Stimulated activated CD4-positive, alpha-beta T cell treated with anti-CD3 and anti-CD28 coated beads, Interleukin-12 subunit alpha, Interleukin-12 subunit beta, amount 100 ng/mL, for 24 hours (primary cell): ENCODE measurements around the gene SLC35F3.

ENCODE experiments used
- DNase-seq, 2 experiments: peaks; one replicate each; pipeline ENCODE4 v3.0.0-alpha.2; 2020; ENCODE audit warnings: low read depth in 2 of 2

SLC35F3 gene

DNA sequence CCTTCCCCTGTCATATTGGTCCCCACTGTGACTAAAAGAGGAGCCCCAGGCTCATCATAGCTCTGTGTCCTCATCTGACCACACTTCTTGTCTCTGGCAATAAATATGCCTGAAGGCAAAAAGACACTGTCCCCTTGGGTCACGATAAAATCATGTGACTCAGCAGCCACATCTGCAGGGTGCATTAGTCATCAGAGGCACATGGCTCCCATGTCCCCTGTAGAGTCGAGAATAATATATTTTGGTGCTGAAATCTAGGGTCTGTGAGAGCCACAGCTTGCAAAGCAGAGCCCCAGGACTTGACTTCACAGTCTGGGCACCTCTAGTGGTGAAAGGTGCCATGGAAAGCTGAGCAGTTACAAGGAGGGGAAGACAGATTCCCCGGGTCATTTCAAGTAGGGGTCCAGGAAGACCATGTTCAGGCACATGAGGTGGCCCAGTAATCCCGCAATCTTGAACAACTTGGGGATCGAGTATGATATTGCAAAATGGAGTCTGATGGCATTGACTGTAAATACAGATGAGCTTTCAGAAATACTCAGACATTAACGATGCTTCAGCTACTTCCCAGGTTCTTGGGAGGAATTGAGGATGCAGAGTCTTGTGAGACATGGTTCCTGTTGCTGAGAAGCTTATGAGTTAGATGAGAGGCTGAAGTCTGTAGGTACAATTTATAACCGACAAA is 68.6 kb downstream of the SLC35F3 start:
- DNase-seq = no peak

DNA sequence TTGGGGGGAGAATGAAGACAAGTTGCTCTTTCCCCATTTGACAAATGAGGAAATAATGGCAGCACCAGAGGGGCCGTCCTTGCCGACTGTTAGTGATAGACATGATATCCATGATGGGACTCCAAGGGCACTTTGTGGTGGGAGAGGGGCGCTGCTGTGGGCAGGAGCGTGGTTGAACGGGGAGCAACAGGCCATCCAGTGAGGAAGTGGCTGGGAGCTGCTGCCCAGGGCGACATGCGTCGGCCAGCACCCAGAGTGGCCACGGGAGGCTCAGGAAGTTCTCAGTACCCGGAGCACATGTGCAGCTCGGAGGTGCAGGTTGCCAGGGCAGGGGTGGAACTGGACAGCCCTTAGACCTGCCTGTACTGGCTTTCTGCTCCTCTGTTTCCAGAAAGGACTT is 71.0 kb downstream of the SLC35F3 start:
- DNase-seq = no peak

DNA sequence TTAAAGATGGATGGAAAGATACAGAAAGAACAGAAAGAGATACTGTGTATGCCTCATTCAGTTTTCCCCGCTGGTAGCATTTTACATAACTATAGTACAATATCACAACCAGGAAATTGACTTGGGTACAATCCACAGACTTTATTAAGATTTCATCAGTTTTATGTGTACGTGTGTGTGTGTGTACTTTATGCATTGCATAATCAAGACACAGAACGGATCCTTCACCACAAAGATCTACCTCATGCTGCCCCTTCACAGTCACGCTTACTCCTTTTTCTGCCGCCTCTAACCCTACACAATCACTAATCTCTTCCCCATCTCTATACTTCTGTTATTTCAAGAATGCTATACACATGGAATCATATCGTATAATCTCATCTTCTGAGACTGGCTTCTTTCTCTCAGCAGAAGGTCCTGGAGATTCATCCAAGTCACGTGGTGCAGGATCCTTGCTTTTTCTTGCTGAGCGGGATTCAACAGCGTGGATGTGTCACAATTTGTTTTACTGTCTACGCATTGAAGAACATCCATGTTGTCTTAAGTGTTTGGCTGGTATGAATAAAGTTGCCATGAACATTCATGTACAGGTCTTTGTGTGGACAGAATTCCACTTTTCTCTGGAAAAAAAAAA is 76.7 kb downstream of the SLC35F3 start:
- no peak for DNase-seq

- DNase-seq = no peak
Measured at GRCh38 chr1:233982827-233983518, 78.5 kb downstream of the SLC35F3 start.

DNA sequence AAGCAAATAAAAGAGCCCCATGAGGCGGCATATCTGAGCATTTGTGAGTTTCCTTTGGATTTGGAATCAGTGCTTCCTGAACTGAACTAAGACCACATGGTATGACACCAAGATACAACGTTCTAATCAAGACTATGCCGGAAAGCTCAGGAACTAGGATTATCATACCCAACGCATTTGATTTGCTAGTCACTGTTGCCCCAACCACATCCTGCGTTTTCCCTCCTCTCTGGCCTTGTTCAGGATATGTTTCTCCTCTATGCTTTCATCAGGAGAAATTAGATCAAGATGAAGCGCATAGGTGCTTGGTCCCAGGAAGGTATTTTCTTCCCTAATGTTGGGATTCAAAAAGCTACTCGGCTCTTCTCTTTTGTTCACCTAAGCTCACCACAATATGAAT is 79.3 kb downstream of the SLC35F3 start:
- no peak for DNase-seq

DNA sequence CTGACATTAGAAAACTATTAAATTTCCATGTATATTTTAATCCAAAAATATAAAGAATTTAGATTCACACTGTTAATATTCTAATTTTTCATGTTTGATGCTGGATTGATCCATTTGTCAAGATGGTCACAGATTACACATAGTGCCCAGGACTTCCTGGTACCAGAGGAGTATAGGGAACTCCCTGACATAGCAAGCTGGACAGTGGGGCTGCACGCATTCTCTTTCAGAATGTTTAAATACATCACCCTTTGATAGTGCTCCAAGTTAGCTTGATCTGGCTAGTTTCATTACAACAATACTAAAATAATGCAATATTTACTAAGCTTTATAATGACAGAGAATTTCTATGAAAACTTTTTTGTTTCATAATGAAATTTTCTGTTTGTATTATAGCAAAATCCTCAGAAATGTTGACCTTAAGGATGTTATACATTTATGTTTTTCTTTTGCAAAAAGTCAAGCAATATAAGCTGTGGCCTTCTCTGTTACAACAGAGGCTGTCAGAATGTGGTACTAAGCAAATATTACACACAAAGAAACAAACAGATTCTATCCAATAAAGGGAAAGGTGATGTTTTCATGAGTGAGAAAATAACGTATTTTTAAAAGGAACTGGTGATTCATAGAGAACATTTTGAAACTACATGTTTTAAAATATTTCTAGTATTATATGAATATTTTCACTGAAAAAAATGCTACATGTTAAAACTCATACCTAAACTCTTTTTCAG is 84.7 kb downstream of the SLC35F3 start:
- DNase-seq = no peak

GRCh38 chr1:233990486-233990885 is 86.0 kb downstream of the SLC35F3 start:
- no peak for DNase-seq

DNA sequence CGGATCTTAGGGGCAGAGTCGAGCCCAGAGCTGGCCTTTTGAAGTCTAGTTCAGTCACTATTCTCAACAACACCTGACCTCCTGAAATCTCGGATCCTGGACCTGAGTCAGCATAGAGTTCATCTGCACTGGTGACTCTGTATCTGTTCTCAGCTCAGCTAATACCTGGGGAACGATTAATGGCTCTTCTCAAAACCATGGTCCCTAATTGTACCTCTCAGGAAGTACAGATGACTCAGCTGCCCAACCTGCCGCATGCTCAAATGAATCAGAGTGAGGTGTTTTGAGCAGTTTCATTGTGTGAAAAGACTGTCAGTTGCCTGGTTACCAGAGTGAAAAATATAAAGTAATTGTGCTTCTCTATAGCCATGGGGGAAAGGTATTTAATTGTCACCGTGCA is 89.2 kb downstream of the SLC35F3 start:
- no peak for DNase-seq

DNA sequence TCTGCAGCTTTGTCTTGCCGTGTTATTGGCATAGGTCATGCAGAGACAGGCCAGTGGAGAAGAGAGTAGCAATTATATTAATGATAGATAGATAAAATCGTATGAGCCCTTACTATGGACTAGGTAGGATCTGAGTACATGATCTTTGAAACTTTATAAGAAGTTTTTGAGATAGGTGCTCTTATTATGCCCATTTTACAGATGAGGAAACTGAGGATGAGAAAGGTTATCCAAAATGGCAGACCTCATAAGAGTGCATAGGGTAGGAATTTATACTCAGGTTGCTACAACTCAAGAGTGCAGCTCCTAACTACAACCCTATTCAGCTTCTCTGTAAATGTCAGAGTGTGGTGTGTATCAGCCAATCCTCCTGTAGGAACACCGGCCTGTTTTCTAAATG is 89.6 kb downstream of the SLC35F3 start:
- DNase-seq = no peak

- DNase-seq = no peak
Measured at GRCh38 chr1:233998456-233998855, 94.0 kb downstream of the SLC35F3 start.

DNA sequence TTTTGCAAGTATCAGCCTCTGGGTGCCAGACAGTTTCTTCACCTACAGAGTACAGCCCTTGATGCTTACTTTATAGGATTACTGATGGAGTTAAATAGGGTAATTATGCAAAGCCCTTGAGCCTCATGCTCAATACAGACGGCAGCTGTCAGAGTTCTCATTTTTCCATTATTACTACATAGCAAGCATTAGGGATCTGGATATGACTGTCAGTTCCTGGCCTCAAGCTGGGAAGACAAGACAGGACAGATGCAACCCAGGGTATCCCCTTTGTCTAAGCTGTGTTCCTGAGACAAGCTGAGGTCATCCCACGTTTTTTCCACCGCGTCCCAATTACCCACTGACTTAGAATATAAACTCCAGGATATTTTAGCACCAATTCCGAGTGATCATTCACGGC is 94.4 kb downstream of the SLC35F3 start:
- DNase-seq = no peak

DNA sequence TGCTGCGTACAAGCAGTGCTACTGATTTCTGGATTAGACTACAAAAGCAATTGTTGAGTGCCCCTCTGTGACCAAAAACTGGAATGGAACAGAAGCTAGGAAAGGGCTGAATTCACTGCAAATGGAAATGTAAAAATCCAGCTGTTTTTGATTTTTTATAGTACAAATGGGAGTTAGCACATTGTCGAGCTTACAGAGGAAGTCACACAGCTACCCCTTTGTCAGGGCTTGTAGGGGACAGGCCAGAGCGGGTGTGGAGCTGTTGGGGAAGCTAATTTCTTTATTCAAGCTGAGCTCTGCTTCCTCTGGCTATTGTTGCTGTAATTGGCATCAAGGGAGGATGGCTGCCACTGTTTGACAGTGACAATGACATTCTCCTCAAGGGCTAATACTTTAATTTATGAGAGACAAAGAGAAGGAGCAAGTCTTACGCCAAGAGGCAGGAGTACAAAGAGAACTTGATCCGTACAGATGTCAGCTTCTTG is 96.1 kb downstream of the SLC35F3 start:
- no peak for DNase-seq

DNA sequence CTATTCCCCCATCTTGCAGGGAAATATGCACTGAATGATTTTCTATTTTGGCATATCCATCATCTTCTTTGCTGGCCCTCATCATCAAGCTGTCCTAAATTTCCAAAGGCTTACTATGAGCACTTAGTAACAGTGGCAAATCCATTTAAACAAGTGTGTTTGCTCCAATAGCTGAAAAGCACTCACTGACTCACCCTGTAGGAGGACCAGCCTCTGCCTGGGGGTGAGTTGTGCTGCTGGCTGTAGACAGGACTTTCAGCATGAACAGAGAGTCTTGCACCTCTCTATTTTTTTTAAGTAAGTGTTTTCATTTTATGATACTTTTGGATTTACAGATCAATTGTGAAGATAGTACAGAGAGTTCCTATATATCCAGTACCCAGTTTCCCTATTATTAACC is 97.3 kb downstream of the SLC35F3 start:
- no peak for DNase-seq

GRCh38 chr1:234004591-234004990 is 100.1 kb downstream of the SLC35F3 start:
- DNase-seq = no peak

DNA sequence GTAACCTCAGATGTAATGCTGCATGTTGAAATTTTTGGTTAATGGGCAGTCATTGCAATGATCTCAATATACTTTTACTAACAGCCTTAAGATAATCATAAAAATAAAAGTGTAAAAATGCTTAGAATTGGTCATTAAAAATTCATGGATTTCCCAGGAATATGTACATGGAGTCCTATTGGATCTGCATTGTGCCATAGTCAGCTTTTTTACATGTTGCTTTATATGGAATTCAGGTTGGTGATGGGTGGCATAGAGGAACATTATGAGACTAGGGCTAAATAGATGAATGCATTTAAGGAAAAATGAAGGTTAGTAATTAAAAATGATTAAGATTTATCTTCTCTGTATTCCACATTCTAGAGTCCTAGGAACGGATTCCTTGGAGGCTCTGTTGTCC is 103.2 kb downstream of the SLC35F3 start:
- no peak for DNase-seq

- DNase-seq = no peak
Measured at GRCh38 chr1:234008591-234008990, 104.1 kb downstream of the SLC35F3 start.

DNA sequence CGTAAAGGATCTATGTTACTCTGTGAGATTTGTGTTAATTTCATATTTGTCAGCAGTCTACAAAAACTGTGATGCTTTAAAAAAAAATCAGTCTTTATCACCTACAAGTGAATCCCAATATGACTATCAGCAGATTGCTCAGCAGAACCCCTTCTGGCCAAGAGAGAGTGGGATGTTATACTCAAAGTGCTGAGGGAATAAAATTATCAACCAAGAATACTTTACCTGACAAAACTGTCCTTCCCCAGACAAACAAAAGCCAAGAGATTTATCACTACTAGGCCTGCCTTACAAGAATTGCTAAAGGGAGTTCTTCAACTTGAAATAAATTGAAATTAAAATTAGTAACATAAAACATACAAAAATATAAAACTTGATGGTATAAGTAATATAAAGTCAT is 105.2 kb downstream of the SLC35F3 start:
- DNase-seq = no peak

- no peak for DNase-seq
Measured at GRCh38 chr1:234014208-234014607, 109.7 kb downstream of the SLC35F3 start.

DNA sequence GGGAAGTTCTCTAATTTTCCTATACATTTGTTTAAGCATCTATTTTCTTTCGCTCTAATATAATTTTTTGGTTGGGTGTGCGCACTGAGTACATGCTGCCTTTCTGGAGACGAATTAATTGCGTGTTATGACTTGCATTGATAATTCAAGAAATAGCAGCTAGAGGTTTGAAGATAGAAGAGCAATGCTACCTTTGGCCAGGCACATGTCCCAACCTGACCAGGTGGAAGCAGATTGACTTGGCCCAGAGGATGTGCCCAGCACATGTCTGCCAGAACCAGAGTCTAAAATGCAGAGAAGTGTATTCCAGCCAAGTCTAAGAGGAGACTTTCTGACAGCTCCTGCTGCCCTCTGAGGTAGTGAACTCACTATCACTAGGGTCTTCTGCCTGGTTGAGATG is 114.3 kb downstream of the SLC35F3 start:
- no peak for DNase-seq

DNA sequence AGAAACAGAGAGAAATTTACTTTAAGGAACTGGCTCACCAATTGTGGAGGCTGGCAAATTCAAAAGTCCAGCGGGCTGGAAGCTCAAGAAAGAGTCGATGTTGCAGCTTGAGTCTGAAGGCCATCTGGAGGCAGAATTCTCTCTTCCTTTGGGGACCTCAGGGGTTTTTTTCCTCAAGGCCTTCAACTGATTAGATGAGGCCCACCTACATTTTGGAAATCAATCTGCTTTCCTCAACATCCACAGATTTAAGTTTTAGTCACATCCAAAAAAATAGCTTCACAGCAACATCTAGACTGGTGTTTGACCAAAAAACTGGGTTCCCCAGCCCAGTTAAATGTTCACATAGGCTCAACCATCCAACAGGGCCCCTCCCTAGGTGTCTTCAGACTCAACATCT is 114.9 kb downstream of the SLC35F3 start:
- no peak for DNase-seq

- DNase-seq = no peak
Measured at GRCh38 chr1:234022302-234022701, 117.8 kb downstream of the SLC35F3 start.

DNA sequence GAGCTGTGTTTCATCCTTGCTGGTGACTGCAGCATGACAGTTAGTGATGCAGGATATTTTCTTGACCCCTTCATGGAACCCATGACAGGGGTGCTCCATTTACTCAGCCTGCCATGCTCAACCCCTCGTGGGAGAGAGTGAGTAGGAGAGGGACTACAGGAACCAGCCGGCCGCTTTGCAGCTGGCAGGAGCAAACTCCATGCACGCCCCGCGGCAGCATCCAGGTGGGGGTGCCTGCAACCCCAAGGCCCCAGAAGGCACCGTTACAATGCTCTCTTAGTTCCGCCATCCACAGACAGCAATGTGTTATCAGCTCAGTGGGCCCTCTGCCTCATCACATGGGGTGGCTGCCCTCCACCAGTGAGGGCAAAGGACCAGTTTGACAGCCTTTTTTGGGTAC is 135.1 kb downstream of the SLC35F3 start:
- DNase-seq = no peak
